ENCODE results near the gene DCLK1.
A peak's percentile ranks its signal among the peaks of the same experiment; 100 is the strongest.

DCLK1 gene

GRCh38 chr13:35830850-35831450 lies 300.2 kb downstream of the DCLK1 start:
- Histone ChIP-seq H3K79me2 (ENCODE audit: insufficient read depth, low read length) (no peaks in the 10 kb centered on the region), H3K4me2 (ENCODE audit: low read depth, low read length, poor library complexity, severe bottlenecking) (no peak overlapping the region), H3K9ac (ENCODE audit: low read depth, low read length, poor library complexity, severe bottlenecking) (no peak overlapping the region), H2AFZ (ENCODE audit: low read length) (no peak overlapping the region), H3K36me3 (ENCODE audit: insufficient read depth, low read length) (no peaks in the 10 kb centered on the region), H3K9me2 (replicated peaks; ENCODE audit: low read depth, low read length) (no peaks in the 10 kb centered on the region), H4K20me1 (ENCODE audit: insufficient read depth, low read length, poor library complexity, severe bottlenecking) (no peaks in the 10 kb centered on the region), H3F3A (ENCODE audit: low read depth) (no peaks in the 10 kb centered on the region), H3K27me3 (ENCODE audit: insufficient read depth, low read length, poor library complexity, severe bottlenecking) (no peaks in the 10 kb centered on the region), H3K9me3 (ENCODE audit: insufficient read depth, low read depth, low read length) (no peaks in the 10 kb centered on the region), H3K4me1 (ENCODE audit: insufficient read depth, low read length, poor library complexity, severe bottlenecking) (no peaks in the 10 kb centered on the region), H3K4me3 (ENCODE audit: low read length, poor library complexity, severe bottlenecking) (no peak overlapping the region)
- TF ChIP-seq CTCF (conservative IDR thresholded peaks at IDR 0.05; ENCODE audit: low read length): no peak
- no peak for TF ChIP-seq EZH2phosphoT487 (IDR thresholded peaks at IDR 0.05; ENCODE audit: borderline replicate concordance)

GRCh38 chr13:35826626-35827254 lies 304.4 kb downstream of the DCLK1 start:
- Histone ChIP-seq H3K9me2 (replicated peaks; ENCODE audit: low read depth, low read length) (no peaks in the 10 kb centered on the region), H3K27me3 (ENCODE audit: insufficient read depth, low read length, poor library complexity, severe bottlenecking) (no peaks in the 10 kb centered on the region), H3K4me3 (ENCODE audit: low read length, poor library complexity, severe bottlenecking) (no peak overlapping the region), H3K9ac (ENCODE audit: low read depth, low read length, poor library complexity, severe bottlenecking) (no peak overlapping the region), H3K9me3 (ENCODE audit: insufficient read depth, low read depth, low read length) (no peaks in the 10 kb centered on the region), H3K4me2 (ENCODE audit: low read depth, low read length, poor library complexity, severe bottlenecking) (no peak overlapping the region), H2AFZ (ENCODE audit: low read length) (no peak overlapping the region), H4K20me1 (ENCODE audit: insufficient read depth, low read length, poor library complexity, severe bottlenecking) (no peaks in the 10 kb centered on the region), H3K36me3 (ENCODE audit: insufficient read depth, low read length) (no peaks in the 10 kb centered on the region), H3K4me1 (ENCODE audit: insufficient read depth, low read length, poor library complexity, severe bottlenecking) (no peaks in the 10 kb centered on the region), H3F3A (ENCODE audit: low read depth) (no peaks in the 10 kb centered on the region), H3K79me2 (ENCODE audit: insufficient read depth, low read length) (no peaks in the 10 kb centered on the region)
- TF ChIP-seq CTCF (conservative IDR thresholded peaks at IDR 0.05; ENCODE audit: low read length) (peak; percentile 59), EZH2phosphoT487 (IDR thresholded peaks at IDR 0.05; ENCODE audit: borderline replicate concordance) (no peak)

GRCh38 chr13:35824825-35825224 lies 306.4 kb downstream of the DCLK1 start:
- no peak overlapping the region for H3K4me2 ChIP-seq (ENCODE audit: low read depth, low read length, poor library complexity, severe bottlenecking)
- H3K27me3 ChIP-seq (ENCODE audit: insufficient read depth, low read length, poor library complexity, severe bottlenecking): no peaks in the 10 kb centered on the region
- no peaks in the 10 kb centered on the region for H3K9me3 ChIP-seq (ENCODE audit: insufficient read depth, low read depth, low read length)
- H3K4me1 ChIP-seq (ENCODE audit: insufficient read depth, low read length, poor library complexity, severe bottlenecking): no peaks in the 10 kb centered on the region
- no peaks in the 10 kb centered on the region for H4K20me1 ChIP-seq (ENCODE audit: insufficient read depth, low read length, poor library complexity, severe bottlenecking)
- no peak overlapping the region for H2AFZ ChIP-seq (ENCODE audit: low read length)
- TF ChIP-seq EZH2phosphoT487 (IDR thresholded peaks at IDR 0.05; ENCODE audit: borderline replicate concordance) (no peak), CTCF (conservative IDR thresholded peaks at IDR 0.05; ENCODE audit: low read length) (no peak)
- H3K4me3 ChIP-seq (ENCODE audit: low read length, poor library complexity, severe bottlenecking): no peak overlapping the region
- no peaks in the 10 kb centered on the region for H3F3A ChIP-seq (ENCODE audit: low read depth)
- H3K36me3 ChIP-seq (ENCODE audit: insufficient read depth, low read length): no peaks in the 10 kb centered on the region
- H3K9ac ChIP-seq (ENCODE audit: low read depth, low read length, poor library complexity, severe bottlenecking): no peak overlapping the region
- no peaks in the 10 kb centered on the region for H3K9me2 ChIP-seq (replicated peaks; ENCODE audit: low read depth, low read length)
- H3K79me2 ChIP-seq (ENCODE audit: insufficient read depth, low read length): no peaks in the 10 kb centered on the region

All from Loucy (cell line).